ENCODE results near the gene LRMDA. TPM values are rescaled to one million over a fixed set of nuclear protein-coding genes. Genes with fewer than 3 reads are reported as not detected.

Gene LRMDA
- total RNA-seq, 4 donors from 2014 or later = 7.3 to 20.1 (median 8.4) TPM

GRCh38 chr10:75540981-75541380 is 109.6 kb downstream of the LRMDA start:
- Histone ChIP-seq H3K9me3 (no peaks in the 10 kb centered on the region), H3K27me3 (no peaks in the 10 kb centered on the region), H3K27ac (no peak overlapping the region), H3K4me3 (no peak overlapping the region), H3K36me3 (no peaks in the 10 kb centered on the region), H3K4me1 (peaks cover 2 to 47% (median 11%) of the 10 kb centered on the region in 3 donors)
- no peak for ATAC-seq
- TF ChIP-seq CTCF (IDR thresholded peaks at IDR 0.05) (no peak), POLR2A (IDR thresholded peaks at IDR 0.05) (no peak), POLR2AphosphoS5 (IDR thresholded peaks at IDR 0.05) (no peak), EP300 (IDR thresholded peaks at IDR 0.05) (no peak)
- 67 to 76% methylated on average over 4 of the region's 4 CpGs for WGBS, 2 donors (ENCODE audit: low coverage in 1 of 2)

- H3K9me3 ChIP-seq = no peaks in the 10 kb centered on the region
- H3K4me1 ChIP-seq = peaks cover 2 to 47% (median 11%) of the 10 kb centered on the region in 3 donors
- WGBS, 2 donors (ENCODE audit: low coverage in 1 of 2) = 83 to 96% methylated on average over 2 of the region's 2 CpGs
- H3K36me3 ChIP-seq = no peaks in the 10 kb centered on the region
- TF ChIP-seq CTCF (IDR thresholded peaks at IDR 0.05) = no peak
- TF ChIP-seq POLR2A (IDR thresholded peaks at IDR 0.05) = no peak
- no peak for TF ChIP-seq POLR2AphosphoS5 (IDR thresholded peaks at IDR 0.05)
- no peak for TF ChIP-seq EP300 (IDR thresholded peaks at IDR 0.05)
- H3K27me3 ChIP-seq = no peaks in the 10 kb centered on the region
- H3K27ac ChIP-seq = no peak overlapping the region
- no peak overlapping the region for H3K4me3 ChIP-seq
- ATAC-seq = no peak
Observed at GRCh38 chr10:75541411-75541810, 110.0 kb downstream of the LRMDA start.

DNA sequence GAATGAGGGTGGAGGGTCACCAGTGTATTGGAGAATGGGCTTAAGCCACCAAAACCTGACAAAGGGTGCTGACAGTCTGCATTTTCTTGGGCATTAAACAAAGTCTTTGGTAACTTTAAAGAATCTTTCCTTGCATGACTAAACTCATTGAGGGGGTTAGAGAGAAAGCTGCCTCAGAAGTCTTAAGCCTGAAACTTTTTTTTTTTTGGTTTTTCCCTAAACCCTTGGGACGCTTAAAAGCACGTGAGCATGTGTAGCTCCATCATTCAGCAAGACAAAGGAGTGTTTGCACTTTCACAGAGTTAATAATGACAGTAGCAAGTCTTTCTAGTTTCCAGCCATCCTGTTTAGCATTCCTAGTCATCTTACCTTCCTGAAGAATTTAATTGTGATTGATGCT is 110.7 kb downstream of the LRMDA start:
- Histone ChIP-seq H3K4me1 (peaks cover 2 to 49% (median 11%) of the 10 kb centered on the region in 3 donors), H3K4me3 (no peak overlapping the region), H3K27ac (no peak overlapping the region), H3K9me3 (no peaks in the 10 kb centered on the region), H3K27me3 (no peaks in the 10 kb centered on the region), H3K36me3 (no peaks in the 10 kb centered on the region)
- no peak for ATAC-seq
- 94% methylated on average over 2 of the region's 2 CpGs; no CpG with 5 or more reads in 1 of the 2 donors for WGBS, 2 donors (ENCODE audit: low coverage in 1 of 2)
- TF ChIP-seq POLR2A (IDR thresholded peaks at IDR 0.05) (no peak), CTCF (IDR thresholded peaks at IDR 0.05) (no peak), POLR2AphosphoS5 (IDR thresholded peaks at IDR 0.05) (no peak)

DNA sequence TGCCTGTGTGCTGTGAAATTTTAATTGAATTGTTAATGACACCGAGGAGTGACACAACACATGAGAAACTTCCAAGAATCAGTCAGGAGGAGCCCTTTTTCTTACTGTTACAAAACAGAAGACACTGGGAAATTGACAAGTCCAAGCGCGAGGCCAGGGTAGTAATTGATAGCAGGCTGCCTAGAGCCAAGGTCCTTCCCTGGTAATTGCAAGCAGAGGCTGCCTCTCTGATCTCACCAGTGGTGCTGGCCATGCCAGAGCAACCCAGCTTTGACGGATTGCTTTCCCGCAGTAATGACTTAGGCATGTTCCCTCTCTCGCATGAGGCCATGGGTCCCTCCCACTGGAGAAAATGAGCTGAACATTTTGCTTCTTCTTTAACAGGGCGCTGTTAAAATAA is 111.5 kb downstream of the LRMDA start:
- H3K27ac ChIP-seq = peak overlapping the region in 3 of 4 donors; percentile 5 to 52 (median 30)
- no peak overlapping the region for H3K4me3 ChIP-seq
- no peaks in the 10 kb centered on the region for H3K9me3 ChIP-seq
- no peak for TF ChIP-seq CTCF (IDR thresholded peaks at IDR 0.05)
- peak; percentile 91 for TF ChIP-seq POLR2AphosphoS5 (IDR thresholded peaks at IDR 0.05)
- H3K27me3 ChIP-seq = no peaks in the 10 kb centered on the region
- peaks cover 2 to 57% (median 11%) of the 10 kb centered on the region in 3 donors for H3K4me1 ChIP-seq
- 28 to 38% methylated on average over 5 to 6 of the region's 7 CpGs for WGBS, 2 donors (ENCODE audit: low coverage in 1 of 2)
- peak; percentile 95 for ATAC-seq
- no peaks in the 10 kb centered on the region for H3K36me3 ChIP-seq

DNA sequence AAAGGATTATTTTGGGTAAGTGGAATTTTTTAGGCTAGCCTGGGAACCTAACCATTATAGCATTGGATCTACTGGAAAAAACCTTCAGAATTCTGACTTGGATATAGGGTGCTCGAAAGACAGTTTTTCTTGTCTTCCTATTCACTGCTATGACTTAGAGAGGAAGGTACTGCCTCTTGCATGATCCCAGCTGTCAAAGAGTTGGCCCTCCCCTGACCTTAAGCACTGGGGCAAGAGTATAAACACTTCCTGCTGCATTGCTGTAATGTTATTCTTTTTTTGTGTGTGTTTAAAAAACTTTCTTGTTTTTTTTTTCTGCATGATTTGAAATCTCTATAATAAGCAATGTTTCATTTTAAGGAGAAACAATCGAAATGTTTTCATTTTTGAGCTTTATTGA is 113.0 kb downstream of the LRMDA start:
- ATAC-seq = no peak
- 45 to 87% methylated on average over 1 to 2 of the region's 2 CpGs for WGBS, 2 donors (ENCODE audit: low coverage in 1 of 2)
- no peak for TF ChIP-seq POLR2A (IDR thresholded peaks at IDR 0.05)
- TF ChIP-seq POLR2AphosphoS5 (IDR thresholded peaks at IDR 0.05) = no peak
- TF ChIP-seq EP300 (IDR thresholded peaks at IDR 0.05) = no peak
- no peak for TF ChIP-seq CTCF (IDR thresholded peaks at IDR 0.05)
- Histone ChIP-seq H3K9me3 (no peaks in the 10 kb centered on the region), H3K4me3 (no peak overlapping the region), H3K27me3 (no peaks in the 10 kb centered on the region), H3K27ac (peak overlapping the region in 2 of 4 donors; percentile 30 to 52), H3K36me3 (no peaks in the 10 kb centered on the region), H3K4me1 (peaks cover 2 to 56% (median 11%) of the 10 kb centered on the region in 3 donors)
